ENCODE results near the gene CSKMT.

DNA sequence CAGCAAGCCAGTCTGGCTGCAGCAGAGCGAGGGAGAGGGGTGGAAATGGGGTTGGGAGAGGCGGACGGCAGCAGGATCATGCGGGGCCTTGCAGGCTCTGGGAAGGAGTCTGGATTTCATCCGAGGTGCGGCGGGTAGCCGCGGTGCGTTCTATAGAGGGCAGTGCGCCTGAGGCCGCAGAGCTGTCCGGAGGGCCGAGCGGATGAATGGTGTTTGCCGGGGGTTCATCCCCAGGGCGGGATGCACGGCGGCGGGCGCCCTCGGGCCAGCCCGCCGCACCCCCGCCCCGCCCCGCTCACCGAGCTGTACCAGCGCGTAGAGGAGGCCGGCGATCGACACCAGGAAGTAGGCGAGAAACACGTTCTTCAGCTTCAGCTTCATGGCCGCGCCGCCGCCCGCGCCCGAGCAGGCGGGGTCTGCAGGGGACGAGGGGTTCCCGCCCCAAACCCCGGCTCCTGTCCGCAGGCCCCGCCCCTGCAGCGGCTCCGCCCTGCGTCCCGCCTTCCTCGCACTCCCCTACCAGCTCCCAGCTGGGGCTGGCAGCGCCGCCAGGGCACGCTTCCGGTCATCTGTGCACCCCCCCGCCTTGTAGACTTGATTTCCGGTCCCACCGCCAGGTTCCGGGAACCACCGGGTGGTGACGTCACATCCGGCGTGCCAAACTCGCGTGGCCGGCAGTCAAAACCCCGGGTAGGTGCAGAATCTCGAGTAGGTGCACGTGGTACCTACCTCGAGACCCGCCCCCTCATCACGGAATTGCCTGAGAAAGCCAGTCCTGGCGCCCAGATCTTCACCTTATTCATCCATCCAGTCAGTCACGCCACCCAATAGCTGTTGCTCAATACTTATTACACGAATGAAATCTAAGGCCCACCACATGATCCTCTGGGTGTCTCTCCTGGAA, 43.3 kb upstream of the CSKMT start, which contains the start of gene B3GAT3:
- TF ChIP-seq, protein P1, sequence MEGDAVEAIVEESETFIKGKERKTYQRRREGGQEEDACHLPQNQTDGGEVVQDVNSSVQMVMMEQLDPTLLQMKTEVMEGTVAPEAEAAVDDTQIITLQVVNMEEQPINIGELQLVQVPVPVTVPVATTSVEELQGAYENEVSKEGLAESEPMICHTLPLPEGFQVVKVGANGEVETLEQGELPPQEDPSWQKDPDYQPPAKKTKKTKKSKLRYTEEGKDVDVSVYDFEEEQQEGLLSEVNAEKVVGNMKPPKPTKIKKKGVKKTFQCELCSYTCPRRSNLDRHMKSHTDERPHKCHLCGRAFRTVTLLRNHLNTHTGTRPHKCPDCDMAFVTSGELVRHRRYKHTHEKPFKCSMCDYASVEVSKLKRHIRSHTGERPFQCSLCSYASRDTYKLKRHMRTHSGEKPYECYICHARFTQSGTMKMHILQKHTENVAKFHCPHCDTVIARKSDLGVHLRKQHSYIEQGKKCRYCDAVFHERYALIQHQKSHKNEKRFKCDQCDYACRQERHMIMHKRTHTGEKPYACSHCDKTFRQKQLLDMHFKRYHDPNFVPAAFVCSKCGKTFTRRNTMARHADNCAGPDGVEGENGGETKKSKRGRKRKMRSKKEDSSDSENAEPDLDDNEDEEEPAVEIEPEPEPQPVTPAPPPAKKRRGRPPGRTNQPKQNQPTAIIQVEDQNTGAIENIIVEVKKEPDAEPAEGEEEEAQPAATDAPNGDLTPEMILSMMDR (IDR thresholded peaks at IDR 0.05), result peak in 1 of 7 experiments; percentile 46
- TF ChIP-seq POLR2AphosphoS5 (IDR thresholded peaks at IDR 0.05) (peak; percentile 86 to 98 (median 94)), POLR2A (IDR thresholded peaks at IDR 0.05) (no peak)
